GM21367 (cell line): ENCODE measurements around the gene SLC16A11.
"Not testable (repeated sequence)": the region's sequence is repeated elsewhere in the genome, so short reads cannot be mapped to it uniquely, and the experiment has no call there.

Source experiments
- ATAC-seq: cut with Tn5 transposase; IDR thresholded peaks from one replicate; pipeline ENCODE4 v1.9.1; 2021; ENCODE audit not compliant: unreplicated experiment

The SLC16A11 gene, protein sequence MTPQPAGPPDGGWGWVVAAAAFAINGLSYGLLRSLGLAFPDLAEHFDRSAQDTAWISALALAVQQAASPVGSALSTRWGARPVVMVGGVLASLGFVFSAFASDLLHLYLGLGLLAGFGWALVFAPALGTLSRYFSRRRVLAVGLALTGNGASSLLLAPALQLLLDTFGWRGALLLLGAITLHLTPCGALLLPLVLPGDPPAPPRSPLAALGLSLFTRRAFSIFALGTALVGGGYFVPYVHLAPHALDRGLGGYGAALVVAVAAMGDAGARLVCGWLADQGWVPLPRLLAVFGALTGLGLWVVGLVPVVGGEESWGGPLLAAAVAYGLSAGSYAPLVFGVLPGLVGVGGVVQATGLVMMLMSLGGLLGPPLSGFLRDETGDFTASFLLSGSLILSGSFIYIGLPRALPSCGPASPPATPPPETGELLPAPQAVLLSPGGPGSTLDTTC

GRCh38 chr17:7043497-7044198, at the start of gene SLC16A11:
TSS of gene SLC16A11 (minus strand) at chr17:7044092. CDS start at chr17:7043513, 579 bp downstream.
- ATAC-seq: no peak

- ATAC-seq: not testable (repeated sequence)
Measured at GRCh38 chr17:7091311-7092005, 47.6 kb upstream of the SLC16A11 start.

DNA sequence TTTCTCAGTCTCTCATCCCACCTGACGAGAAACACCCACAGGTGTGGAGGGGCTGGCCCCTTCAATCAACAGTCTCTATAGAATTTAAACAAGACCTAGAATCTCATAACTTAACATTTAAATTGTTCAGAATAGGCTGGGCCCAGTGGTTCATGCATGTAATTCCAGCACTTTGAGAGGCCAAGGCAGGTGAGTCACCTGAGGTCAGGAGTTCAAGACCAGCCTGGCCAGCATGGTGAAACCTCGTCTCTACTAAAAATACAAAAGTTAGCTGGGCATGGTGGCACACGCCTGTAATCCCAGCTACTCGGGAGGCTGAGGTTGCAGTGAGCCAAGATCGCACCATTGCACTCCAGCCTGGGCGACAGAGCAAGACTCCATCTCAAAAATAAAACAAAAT, 45.7 kb upstream of the SLC16A11 start:
- not testable (repeated sequence) for ATAC-seq

DNA sequence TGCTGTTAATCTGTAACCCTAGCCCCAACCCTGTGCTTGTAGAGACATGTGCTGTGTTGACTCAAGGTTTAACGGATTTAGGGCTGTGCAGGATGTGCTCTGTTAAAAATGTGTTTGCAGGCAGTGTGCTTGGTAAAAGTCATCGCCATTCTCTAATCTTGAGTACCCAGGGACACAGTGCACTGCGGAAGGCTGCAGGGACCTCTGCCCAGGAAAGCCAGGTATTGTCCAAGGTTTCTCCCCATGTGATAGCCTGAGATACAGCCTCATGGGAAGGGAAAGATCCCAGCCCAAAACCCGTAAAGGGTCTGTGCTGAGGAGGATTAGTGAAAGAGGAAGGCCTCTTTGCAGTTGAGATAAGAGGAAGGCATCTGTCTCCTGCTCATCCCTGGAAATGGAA, 44.5 kb upstream of the SLC16A11 start:
- ATAC-seq: not testable (repeated sequence)

- no peak for ATAC-seq
Measured at GRCh38 chr17:7084088-7084487, 40.2 kb upstream of the SLC16A11 start.

- ATAC-seq: no peak
Measured at GRCh38 chr17:7083592-7083991, 39.7 kb upstream of the SLC16A11 start.

- ATAC-seq: no peak
Measured at GRCh38 chr17:7081341-7082062, 37.6 kb upstream of the SLC16A11 start.

- no peak for ATAC-seq
Measured at GRCh38 chr17:7080456-7081041, 36.7 kb upstream of the SLC16A11 start.

DNA sequence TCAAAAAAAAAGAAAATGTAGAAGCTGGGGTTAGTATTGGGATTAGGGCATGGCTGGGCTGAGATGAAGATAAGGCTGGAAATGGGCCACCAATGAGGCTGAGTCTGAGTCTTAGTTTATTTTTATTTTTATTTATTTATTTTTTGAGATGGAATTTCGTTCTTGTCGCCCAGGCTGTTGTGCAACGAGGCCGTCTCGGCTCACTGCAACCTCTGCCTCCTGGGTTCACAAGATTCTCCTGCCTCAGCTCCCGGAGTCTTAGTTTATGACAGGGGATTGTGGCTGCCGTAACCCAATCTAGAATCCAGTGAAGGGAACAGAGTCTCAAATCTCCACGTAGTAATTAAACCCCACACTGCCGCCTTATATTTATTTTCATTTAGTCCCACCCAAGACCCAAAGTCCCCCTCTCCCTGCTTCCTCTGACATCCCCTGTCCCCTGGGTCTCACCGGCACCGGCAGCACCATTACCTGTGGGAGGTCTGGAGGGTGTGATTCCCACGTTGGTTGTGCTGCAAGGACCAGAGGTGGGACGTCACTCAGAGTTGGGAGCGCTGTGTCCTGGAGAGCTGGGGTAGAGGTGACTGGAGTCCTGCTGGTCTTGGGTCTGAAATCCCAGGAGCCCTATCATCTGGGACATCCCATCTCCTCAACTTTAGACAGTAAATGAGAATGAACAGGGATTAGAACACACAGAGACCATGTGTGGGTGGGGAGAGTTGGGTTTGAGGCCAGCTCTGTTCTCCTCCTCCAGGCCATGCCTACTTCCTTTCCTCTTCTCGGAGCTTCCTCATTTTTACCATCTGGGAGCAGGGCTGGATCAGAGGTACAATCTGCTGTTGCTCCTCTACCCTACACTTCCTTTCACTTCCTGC, 35.9 kb upstream of the SLC16A11 start, which contains the start of gene CLEC10A:
TSS of gene CLEC10A (minus strand) at position 671 of the 875 bp plus-strand sequence. CDS start 1,439 bp downstream, outside the sequence.
- ATAC-seq: no peak

- no peak for ATAC-seq
Measured at GRCh38 chr17:7078711-7079110, 34.8 kb upstream of the SLC16A11 start.

DNA sequence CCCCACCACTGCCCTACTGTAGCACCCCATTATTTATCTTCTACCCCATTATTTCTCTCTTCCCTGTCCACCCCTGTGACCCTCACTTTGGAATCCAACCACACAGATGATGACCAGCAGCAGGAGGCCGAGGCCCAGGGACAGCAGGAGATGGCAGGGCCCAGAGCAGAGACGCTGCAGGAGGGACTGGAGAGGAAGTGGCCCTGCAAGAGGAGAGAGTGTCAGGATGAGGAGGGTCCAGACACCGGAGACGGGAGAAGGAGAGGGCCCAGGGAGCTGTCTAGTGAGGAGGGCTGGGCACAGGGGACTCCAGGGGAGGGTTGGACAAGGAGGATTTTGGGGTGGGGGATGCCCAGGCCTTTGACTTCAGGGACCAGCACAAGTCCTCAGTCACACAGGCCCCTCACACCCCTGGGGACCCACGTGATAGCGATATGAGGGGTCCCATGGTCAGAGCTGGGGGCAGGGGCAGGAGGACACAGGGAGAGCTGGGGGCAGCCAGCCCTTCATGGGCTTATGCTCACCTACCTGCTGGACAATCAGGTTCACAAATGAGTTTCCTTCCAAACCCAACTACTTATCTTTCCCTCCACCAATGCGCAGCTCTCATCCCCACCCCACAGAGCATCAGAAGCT, 34.1 kb upstream of the SLC16A11 start:
- ATAC-seq: no peak

DNA sequence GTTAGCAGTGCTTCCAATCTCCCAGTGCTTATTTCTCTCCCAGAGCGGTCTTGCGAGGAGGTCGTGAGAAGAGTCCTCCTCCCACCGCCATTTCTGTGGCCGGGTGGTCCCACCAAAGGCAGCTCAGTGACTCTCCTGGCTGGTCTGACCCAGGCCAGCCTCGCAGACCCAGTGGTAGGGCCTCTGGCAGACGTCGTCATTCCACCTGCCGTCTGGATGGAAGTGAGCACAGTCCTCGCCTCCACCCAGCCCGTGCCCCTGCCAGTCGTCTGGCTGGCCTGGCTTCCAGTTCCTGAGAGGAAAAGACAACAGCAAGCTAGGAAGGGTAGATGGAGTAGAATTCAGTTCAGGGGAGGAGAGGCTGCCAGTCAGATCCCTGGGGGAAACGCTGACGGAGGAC, 31.0 kb upstream of the SLC16A11 start:
- no peak for ATAC-seq

DNA sequence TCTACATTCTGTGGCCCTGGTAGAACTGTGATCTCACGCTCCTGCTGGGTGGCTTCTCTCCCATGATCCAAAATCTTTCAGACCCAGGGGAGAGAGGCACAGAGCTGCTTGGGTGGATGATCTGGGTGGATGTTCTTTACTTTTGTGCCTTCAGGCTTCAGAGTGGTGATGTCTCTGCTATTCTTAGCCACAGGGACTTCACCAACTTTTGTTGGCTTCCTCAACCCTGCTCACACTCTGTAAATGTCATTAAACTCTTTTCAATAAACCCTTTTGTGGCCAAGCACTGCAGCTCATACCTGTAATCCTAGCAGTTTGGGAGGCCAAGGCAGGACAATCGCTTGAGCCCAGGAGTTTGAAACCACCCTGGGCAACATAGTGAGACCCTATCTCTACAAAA, 28.5 kb upstream of the SLC16A11 start:
- no peak for ATAC-seq

DNA sequence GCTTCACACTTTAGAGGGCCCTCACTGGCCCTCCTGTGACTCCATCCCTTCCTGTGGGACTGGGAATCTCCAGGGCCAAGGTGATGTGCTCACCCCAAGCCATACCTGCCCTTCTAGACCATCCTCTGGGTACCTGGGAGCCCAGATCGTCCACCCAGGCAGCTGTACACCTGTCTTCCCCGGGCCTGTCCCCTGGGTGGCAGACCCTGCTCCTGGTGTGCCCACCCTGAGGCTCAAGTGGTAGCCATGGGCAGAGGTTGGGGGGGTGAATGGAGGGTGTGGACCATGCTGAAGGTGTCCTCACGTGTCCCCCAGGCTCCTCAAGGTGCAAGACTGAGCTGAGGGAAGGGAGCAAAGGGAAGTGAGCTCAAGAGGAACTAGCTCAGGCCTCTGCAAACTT, 26.8 kb upstream of the SLC16A11 start:
- ATAC-seq: no peak

- no peak for ATAC-seq
Measured at GRCh38 chr17:7068268-7068667, 24.4 kb upstream of the SLC16A11 start.

DNA sequence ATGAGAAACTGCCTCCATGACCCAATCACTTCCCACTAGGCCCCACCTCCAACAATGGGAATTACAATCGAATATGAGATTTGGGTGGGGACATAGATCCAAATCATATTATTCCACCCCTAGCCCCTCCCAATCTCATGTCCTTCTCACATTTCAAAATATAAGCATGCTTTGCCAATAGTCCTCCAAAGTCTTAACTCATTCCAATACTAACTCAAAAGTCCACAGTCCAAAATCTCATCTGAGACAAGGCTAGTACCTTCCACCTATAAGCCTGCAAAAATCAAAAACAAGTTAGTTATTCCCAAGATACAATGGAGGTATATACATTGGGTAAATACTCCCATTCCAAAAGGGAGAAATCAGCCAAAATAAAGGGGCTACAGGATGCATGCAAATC, 23.3 kb upstream of the SLC16A11 start:
- no peak for ATAC-seq

GRCh38 chr17:7064261-7064660, 20.4 kb upstream of the SLC16A11 start:
- no peak for ATAC-seq

DNA sequence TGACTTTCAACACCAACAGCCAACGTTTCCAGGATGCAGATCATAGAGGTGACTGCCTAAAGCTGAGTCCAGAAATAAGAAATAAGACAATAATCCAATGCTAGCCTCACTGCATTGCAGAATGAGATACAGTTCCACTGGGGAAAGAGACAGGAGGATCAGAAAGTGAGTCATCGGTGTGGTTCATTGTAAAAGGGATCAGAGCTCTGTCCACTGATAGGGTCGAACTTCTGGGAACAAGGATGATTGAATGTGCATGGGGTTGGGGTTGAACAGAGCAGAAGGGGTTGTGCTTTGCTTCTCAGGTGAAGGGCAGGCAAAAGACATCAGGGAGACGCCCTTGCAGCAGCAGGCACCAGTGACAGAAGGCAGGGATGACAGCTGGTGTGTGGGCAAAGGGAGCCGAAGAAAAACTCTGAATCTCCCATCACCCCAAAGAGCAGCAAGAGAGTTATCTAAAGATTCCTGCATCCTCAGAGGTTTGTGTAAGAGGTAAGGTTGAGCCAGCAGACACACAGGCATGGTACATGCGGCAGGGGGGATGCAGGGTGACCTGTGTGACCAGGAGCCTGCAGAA, 19.7 kb upstream of the SLC16A11 start:
- ATAC-seq: no peak
